MG63 (cell line): ENCODE results near the gene INSL6. TPM values are rescaled to one million over a fixed set of nuclear protein-coding genes. Genes with fewer than 3 reads are reported as not detected.
A peak's percentile ranks its signal among the peaks of the same experiment; 100 is the strongest.
"Not testable (repeated sequence)": the region's sequence is repeated elsewhere in the genome, so short reads cannot be mapped to it uniquely, and the experiment has no call there.

Experiments used
- DNase-seq: peaks from one replicate; pipeline ENCODE4 v3.0.0-alpha.2; 2020
- H3K27me3 ChIP-seq: fragments of 250-450 bp; sonication (Bioruptor Pico); 2 replicates; pipeline ENCODE4 v1.5.1; 2020; ENCODE audit warnings: mild to moderate bottlenecking, moderate library complexity
- H3K36me3 ChIP-seq: fragments of 250-450 bp; sonication (Bioruptor Pico); 2 replicates; pipeline ENCODE4 v1.5.1; 2020; ENCODE audit warnings: mild to moderate bottlenecking, moderate library complexity
- H3K4me3 ChIP-seq: fragments of 250-450 bp; sonication (Bioruptor Pico); 2 replicates; pipeline ENCODE4 v1.5.1; 2020; ENCODE audit warnings: mild to moderate bottlenecking, moderate library complexity
- H3K9me3 ChIP-seq: fragments of 250-450 bp; sonication (Bioruptor Pico); 2 replicates; pipeline ENCODE4 v1.5.1; 2020; ENCODE audit warnings: mild to moderate bottlenecking, moderate library complexity
- total RNA-seq: library from RNA; depleted of rRNA; stranded (reverse); fragments of >200 nt; shearing (Covaris generic); gene quantifications from 2 replicates; pipeline ENCODE4 v1.2.3, GENCODE V29; 2014; ENCODE audit warnings: low replicate concordance; rRNA removed

The INSL6 gene, protein sequence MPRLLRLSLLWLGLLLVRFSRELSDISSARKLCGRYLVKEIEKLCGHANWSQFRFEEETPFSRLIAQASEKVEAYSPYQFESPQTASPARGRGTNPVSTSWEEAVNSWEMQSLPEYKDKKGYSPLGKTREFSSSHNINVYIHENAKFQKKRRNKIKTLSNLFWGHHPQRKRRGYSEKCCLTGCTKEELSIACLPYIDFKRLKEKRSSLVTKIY
- total RNA-seq: not detected in 2 replicates

DNA sequence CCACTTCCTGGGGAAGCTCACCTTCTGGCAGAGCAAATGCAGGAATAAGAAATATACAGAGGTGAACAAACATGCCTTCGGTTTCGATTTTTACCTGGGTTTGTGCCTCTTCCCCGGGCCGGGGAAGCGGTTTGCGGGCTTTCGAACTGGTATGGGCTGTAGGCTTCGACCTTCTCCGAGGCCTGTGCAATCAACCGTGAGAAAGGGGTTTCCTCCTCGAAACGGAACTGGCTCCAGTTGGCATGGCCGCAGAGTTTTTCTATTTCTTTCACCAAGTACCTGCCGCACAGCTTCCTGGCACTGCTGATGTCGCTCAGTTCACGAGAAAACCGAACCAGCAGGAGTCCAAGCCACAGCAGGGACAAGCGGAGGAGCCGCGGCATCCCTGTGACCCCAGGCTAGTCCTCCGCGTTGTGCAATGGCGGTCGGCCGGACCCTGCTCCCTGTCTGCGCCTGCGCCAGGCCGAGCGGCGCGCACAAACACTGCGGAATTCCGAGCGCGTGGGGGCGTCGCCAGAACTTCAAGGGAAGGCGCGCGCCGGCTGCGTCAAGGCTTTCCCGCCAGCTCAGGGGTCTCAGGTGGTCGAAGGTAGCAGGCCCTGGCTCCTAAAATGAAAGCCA is at the start of gene INSL6:
TSS of gene INSL6 (minus strand) at position 420 of the 621 bp plus-strand sequence. CDS start at position 383, 37 bp downstream.
- Histone ChIP-seq H3K4me3 (no peak within 1 kb of the TSS), H3K36me3 (no peaks in the 10 kb centered on the region)

DNA sequence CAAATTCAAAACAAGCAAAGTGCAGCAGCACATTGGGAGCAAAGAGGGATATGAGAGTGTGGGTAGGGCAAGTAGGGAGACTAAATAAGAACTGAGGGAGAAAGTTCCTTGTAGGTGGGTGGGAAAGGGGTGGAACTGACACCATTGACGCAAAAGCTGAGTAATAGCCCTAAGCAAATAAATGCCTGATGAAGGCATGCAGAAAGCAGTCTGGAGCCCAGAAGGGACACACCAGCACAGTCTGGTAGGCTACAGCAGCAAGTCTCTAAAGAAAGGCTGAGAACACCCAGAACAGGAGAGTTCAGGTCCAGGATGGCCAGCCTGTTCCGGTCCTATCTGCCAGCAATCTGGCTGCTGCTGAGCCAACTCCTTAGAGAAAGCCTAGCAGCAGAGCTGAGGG is 45.8 kb upstream of the INSL6 start, which contains the start of gene INSL4:
TSS of gene INSL4 (plus strand) at position 208 of the 400 bp plus-strand sequence. CDS start at position 313, 105 bp downstream.
- no peak for DNase-seq
- Histone ChIP-seq H3K36me3 (no peaks in the 10 kb centered on the region), H3K9me3 (no peaks in the 10 kb centered on the region), H3K4me3 (no peak within 1 kb of the TSS), H3K27me3 (no peaks in the 10 kb centered on the region)

More for the DNA sequence above, at the start of gene INSL6:
- Histone ChIP-seq H3K9me3 (no peaks in the 10 kb centered on the region), H3K27me3 (no peaks in the 10 kb centered on the region)
- no peak for DNase-seq

DNA sequence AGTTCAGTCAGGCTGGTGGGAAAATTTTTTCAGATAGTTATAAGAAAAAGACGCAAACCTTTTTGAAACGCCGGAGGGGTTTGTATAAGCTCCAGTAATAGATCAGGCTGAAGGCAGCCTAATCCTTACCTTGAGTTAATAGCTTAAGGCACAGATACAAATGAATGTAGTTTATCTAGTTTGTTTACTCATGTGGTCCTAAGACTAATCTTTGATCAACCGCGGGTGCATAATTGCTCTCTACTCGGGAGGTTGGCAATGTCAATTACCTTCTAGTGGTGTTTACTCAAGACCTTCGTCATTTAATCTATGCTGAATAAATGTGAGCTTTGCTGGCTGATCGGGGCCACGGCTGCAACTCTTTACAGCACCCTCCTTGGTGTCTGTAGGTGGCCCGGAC is 45.1 kb upstream of the INSL6 start:
- H3K36me3 ChIP-seq: no peaks in the 10 kb centered on the region
- no peaks in the 10 kb centered on the region for H3K9me3 ChIP-seq
- no peaks in the 10 kb centered on the region for H3K27me3 ChIP-seq
- no peak for DNase-seq
- H3K4me3 ChIP-seq: no peak overlapping the region

DNA sequence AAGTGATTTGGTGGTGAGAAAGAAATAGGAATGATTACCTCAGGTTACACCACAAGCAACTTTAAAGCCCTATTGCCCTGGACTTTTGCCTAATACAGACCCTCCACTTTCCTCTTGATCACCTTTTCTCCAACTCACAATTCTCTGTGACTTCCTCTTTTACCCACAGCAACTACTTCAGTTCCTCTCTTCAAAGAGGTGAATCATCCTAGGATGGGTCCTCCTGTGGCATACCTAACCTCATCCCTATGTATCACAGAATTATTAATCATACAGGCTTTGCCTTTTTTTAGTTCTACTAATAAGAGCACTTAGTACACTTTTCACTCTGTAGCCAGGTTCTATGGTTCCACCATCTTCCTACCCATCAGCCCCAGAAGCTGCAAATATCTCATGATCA is 19.6 kb upstream of the INSL6 start:
- no peaks in the 10 kb centered on the region for H3K27me3 ChIP-seq
- H3K9me3 ChIP-seq: no peaks in the 10 kb centered on the region
- no peak for DNase-seq
- H3K36me3 ChIP-seq: no peaks in the 10 kb centered on the region
- H3K4me3 ChIP-seq: no peak overlapping the region

DNA sequence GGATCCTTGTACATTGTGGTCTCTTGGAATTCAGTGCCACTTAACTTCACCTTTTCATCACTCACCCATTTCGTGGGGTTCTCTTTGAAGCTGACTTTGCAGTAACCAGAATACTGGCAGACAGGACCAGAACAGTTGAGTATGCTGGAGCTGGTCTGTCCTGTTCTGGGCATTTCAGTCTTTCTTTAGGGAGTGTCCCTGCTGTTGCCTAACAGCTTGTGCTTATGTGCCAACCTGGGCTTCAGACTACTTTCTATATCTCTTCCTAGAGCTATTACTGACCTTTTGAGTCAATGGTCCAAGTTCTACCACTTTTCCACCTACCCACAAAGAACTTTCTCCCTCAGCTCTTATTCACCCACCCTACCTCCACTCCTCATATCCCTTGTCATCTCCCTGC is 10.0 kb upstream of the INSL6 start:
- Histone ChIP-seq H3K36me3 (no peaks in the 10 kb centered on the region), H3K9me3 (no peaks in the 10 kb centered on the region), H3K4me3 (no peak overlapping the region), H3K27me3 (no peaks in the 10 kb centered on the region)
- DNase-seq: no peak

DNA sequence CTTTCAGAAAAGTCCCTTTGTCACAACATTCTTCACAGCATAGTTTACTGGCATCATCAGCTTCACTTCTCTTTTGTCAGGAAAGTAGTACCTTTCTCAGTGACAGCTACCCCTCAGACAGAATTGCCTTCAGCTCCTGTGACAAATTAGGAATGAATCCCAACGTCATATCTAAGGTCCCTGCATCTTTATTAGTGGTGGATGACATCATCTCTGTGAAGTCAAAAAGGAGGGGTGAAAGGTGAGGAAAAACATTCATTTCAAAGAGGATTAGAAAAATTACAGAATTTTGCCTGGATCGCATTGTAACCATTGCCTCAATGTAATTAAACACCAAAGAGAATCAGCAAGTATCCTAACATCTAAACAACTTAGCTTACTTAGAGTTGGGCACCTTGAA is 7.9 kb upstream of the INSL6 start:
- no peaks in the 10 kb centered on the region for H3K27me3 ChIP-seq
- H3K36me3 ChIP-seq: no peaks in the 10 kb centered on the region
- DNase-seq: no peak
- no peak overlapping the region for H3K4me3 ChIP-seq
- no peaks in the 10 kb centered on the region for H3K9me3 ChIP-seq

DNA sequence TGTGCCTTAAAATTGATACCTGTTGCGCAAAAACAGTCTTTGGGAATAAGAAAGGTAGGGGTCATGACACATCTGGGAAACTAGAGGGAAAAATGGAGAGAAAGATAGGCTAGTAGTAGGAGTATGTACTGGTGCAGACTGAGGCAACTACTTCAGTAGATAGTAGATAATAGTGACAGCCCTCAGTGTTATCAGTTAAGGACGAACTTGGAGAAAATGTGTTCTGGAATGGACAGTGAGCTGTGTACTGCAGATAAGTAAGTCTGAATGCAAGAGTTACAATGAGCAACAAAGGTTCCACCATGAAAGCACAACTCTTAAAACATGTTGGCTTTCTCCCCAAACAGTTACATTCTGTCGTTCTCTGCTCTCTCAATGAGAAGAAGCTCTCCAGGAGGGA is 6.5 kb upstream of the INSL6 start:
- H3K4me3 ChIP-seq: no peak overlapping the region
- H3K9me3 ChIP-seq: no peaks in the 10 kb centered on the region
- DNase-seq: no peak
- H3K27me3 ChIP-seq: no peaks in the 10 kb centered on the region
- H3K36me3 ChIP-seq: no peaks in the 10 kb centered on the region

DNA sequence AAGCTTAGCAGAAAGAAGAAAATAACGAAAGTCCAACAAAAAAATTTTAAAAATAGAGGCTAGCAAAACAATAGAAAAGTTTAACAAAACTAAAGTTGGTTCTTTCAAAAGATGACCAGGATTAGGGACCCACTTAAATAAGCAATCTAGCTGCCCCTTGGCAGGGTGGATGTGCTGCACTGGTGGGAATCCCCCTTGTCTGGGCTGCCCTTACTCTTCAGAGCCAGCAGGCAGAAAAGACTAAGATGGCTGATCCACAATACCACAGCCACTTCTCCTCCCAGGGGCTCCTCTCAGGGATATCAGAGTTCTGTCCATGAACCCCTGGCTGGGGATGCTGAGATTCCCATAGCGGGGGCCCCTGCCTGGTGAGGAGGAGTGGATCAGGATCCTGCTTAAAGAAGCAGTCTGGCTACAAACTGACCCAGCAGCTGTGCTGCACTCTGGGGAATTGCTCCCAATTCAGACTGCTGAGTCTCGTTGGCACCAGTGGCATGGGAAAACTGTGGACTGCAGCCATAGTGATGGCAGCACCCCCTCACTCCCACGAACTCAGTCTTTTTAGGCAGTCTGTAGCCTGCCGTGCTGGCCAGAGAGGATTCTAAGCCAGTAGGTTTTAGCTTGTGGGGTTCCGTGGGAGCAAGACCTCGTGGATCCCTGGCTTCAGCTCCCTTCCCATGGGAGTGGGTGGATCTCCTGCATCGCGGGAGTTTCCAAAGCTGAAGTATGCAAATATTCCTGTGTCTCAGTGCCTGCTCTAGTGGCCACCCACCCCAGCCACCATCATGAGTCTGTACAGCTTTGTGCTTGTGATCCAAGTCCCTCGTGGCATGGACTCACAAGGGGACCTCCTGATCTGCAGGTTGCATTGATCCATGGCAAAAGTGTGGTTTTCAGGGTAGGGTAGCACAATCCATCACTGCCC is 2.9 kb upstream of the INSL6 start:
- H3K36me3 ChIP-seq: no peaks in the 10 kb centered on the region
- H3K4me3 ChIP-seq: no peak overlapping the region
- H3K9me3 ChIP-seq: no peaks in the 10 kb centered on the region
- DNase-seq: no peak
- no peaks in the 10 kb centered on the region for H3K27me3 ChIP-seq

DNA sequence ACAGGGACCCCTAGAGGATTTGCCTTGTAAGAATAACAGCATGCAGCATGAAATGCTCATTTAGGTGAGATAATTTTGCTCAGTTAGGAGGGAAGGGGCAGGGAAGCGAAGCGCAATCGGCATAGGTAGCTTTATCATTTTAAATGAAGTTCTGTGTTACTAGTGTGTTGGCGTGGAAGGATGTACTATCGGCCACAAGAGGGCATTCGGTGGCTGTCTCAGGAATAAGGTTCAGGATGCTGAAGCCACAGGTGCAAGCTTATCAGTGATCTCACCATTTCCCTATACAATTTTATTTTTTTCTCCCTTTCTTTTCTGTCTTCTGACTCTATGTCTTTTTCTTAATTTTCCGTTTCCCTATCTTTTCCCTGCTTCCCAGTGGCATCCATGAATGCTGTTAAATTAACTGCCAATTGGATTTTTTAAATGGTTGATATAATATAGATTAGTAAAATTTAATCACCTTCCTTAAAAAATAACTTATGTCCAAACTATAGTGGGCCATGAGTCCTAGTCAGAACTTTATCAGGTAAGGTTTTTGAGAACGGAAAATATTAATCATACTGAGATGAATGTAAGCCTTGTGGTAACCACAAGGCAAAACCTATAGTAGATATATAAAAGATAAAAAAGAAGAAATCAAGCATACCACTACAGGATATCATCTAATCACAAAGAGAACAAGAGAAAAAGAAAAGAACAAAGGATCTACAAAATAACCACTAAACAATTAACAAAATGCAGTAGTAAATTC is 1.2 kb upstream of the INSL6 start:
- Histone ChIP-seq H3K9me3 (no peaks in the 10 kb centered on the region), H3K36me3 (no peaks in the 10 kb centered on the region), H3K4me3 (no peak overlapping the region), H3K27me3 (no peaks in the 10 kb centered on the region)
- peak; percentile 2 for DNase-seq

DNA sequence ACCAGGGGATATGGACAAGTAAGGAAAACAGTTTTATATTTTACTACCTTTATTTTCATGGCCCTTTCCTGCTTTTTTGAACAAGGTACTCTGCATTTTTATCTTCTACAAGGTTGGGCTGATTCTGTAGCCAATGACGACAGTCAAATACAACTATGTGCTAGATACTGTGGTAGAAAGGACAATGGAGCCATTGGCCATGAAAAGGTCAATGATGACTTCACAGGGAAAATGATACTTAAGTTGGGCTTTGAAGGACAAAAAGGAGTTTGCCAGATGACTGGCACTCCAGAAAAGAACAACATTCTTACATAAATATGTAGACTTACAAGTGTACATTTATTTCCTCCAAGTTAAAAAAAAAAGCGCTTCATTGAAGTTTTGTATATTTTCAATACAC is 663 bp downstream of the INSL6 start:
- Histone ChIP-seq H3K36me3 (no peaks in the 10 kb centered on the region), H3K27me3 (no peaks in the 10 kb centered on the region), H3K9me3 (no peaks in the 10 kb centered on the region), H3K4me3 (no peak overlapping the region)
- no peak for DNase-seq

DNA sequence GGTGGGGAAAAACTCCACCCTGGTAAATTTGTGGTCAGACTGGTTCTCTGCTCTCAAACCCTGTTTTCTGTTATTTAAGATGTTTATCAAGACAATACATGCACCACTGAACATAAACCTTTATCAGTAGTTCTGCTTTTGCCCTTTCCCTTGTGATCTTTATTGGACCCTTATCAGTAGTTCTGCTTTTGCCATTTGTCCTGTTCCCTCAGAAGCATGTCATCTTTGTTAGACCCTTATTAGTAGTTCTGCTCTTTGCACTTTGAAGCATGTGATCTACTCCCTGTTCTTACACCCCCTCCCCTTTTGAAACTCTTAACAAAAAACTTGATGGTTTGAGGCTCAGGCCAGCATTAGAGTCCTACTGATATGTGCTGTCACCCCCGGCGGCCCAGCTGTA is 4.8 kb downstream of the INSL6 start:
- not testable (repeated sequence) for H3K27me3 ChIP-seq, H3K4me3 ChIP-seq, H3K36me3 ChIP-seq, DNase-seq, H3K9me3 ChIP-seq

DNA sequence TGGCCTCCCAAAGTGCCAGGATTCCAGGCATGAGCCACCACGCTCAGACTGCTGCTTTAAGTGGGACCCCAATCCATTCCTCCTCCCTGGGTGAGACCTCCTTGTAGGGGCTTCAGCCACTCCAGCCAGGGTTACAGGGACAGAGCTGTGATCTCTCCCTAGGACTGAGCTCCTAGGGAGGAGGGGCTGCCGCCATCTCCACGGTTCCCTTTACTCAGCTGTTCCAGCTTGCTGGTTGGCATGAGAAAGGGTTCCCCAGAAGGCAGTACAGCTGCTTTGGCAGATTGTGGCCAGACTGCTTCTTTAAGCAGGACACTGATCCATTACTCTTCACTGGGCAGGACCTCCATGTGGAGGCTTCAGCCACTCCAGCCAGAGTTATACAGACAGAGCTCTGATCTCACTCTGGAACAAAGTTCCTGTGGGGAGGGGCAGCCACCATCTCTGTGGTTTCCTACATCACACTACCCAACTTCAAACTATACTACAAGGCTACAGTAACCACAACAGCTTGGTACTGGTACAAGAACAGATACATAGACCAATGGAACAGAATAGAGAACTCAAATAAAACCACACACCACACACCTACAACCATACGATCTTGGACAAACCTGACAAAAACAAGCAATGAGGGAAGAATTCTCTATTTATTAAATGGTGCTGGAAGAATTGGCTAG is 7.2 kb downstream of the INSL6 start:
- H3K4me3 ChIP-seq: no peak overlapping the region
- no peak for DNase-seq
- H3K27me3 ChIP-seq: no peaks in the 10 kb centered on the region
- no peaks in the 10 kb centered on the region for H3K36me3 ChIP-seq
- no peaks in the 10 kb centered on the region for H3K9me3 ChIP-seq

DNA sequence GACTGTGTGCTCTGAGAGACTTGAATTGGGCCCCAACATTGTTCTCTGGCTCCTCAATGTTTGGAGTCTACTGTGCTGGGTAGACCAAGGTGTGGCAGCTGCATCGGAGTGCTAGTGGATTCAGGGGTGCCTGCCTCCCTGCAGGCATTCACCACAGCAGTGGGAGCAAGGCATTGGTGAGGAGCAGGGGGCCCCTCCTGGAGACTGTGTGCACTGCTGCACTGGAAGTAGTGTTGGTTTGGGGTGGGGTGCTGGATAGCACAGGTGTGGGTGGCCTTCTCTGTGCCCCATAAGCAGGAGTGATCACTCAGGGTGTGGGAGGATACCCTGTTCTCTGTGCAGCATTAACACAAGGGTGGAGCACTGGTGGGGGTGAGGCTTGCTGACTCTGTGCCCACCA is 39.2 kb downstream of the INSL6 start:
- H3K4me3 ChIP-seq: no peak overlapping the region
- no peak for DNase-seq
- no peaks in the 10 kb centered on the region for H3K27me3 ChIP-seq
- H3K36me3 ChIP-seq: no peaks in the 10 kb centered on the region
- no peaks in the 10 kb centered on the region for H3K9me3 ChIP-seq

DNA sequence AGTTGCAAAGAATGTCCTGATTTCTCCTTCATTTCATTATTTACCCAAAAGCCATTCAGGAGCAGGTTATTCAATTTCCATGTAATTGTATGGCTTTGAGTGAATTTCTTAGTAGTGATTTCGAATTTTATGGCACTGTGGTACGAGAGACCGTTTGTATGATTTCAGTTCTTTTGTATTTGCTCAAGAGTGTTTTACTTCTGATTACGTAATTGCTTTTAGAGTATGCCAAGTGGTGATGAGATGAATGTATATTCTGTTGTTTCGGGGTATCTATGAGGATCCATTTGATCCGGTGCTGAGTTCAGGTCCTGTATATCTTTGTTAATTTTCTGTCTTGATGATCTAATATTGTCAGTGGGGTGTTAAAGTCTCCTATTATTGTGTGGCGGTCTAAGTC is 41.2 kb downstream of the INSL6 start:
- Histone ChIP-seq H3K4me3 (no peak overlapping the region), H3K27me3 (no peaks in the 10 kb centered on the region), H3K9me3 (no peaks in the 10 kb centered on the region), H3K36me3 (no peaks in the 10 kb centered on the region)
- no peak for DNase-seq

DNA sequence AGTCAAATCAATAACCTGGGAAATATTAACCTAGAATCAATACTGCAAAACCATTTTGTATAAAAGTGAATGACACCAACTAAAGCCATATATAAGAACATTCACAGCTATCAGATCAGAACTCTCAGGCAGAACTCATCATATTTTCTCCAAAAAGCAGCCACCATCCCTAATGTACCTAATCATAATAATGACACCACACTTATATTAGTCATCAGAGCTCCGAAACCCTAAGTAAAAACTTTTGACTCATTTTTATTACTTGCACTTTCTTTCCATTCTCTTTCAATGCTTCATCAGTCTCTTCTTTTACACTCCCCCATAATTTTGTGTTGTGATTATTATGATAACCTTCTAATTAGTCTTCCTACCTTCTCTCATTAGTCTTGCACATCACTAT is 45.3 kb downstream of the INSL6 start:
- Histone ChIP-seq H3K27me3 (no peaks in the 10 kb centered on the region), H3K36me3 (no peaks in the 10 kb centered on the region), H3K9me3 (no peaks in the 10 kb centered on the region), H3K4me3 (no peak overlapping the region)
- DNase-seq: no peak

DNA sequence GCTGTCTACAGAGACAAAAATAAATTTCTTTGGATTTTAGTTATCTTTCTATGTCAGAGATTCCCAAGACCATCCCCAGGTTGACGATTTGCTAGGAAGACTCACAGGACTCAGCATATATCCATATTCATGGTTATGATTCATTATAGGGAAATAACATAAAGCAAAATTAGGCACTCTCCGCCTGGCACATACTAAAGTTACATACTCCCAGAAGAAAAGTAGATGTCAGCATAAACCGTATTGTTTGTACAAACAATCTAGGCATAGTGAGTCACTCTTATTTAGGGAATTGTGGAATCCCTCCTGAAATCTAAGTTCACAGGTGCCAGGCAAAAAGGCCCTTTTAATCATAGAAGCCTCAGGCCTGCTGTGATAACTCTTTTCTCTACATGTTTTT is 62.9 kb downstream of the INSL6 start:
- Histone ChIP-seq H3K36me3 (no peaks in the 10 kb centered on the region), H3K27me3 (no peaks in the 10 kb centered on the region), H3K4me3 (no peak overlapping the region), H3K9me3 (no peaks in the 10 kb centered on the region)
- no peak for DNase-seq
